ENCODE results near the gene SH2D2A. TPM values are rescaled to one million over a fixed set of nuclear protein-coding genes. Genes with fewer than 3 reads are reported as not detected.

SH2D2A gene
- total RNA-seq, 1 donor from 2014 or later: 3.5 TPM

GRCh38 chr1:156844102-156844501 lies 27.5 kb upstream of the SH2D2A start:
- intact Hi-C loops (cut with DNase I): no loop called here
- no peak for DNase-seq
- Histone ChIP-seq H3K9me3 (no peaks in the 10 kb centered on the region), H3K27ac (no peak overlapping the region), H3K36me3 (no peaks in the 10 kb centered on the region), H3K4me3 (no peak overlapping the region), H3K4me1 (peaks cover 12% of the 10 kb centered on the region), H3K27me3 (ENCODE audit: low read depth) (peaks cover 86% of the 10 kb centered on the region)
- ATAC-seq: no peak
- no peak for TF ChIP-seq CTCF (IDR thresholded peaks at IDR 0.05)

GRCh38 chr1:156842618-156843300 lies 26.1 kb upstream of the SH2D2A start:
- Histone ChIP-seq H3K9me3 (no peaks in the 10 kb centered on the region), H3K36me3 (no peaks in the 10 kb centered on the region), H3K27ac (no peak overlapping the region), H3K27me3 (ENCODE audit: low read depth) (peaks cover 86% of the 10 kb centered on the region), H3K4me1 (peaks cover 12% of the 10 kb centered on the region), H3K4me3 (no peak overlapping the region)
- no peak for DNase-seq
- no peak for TF ChIP-seq CTCF (IDR thresholded peaks at IDR 0.05)
- ATAC-seq: no peak
- intact Hi-C loops (cut with DNase I): no loop called here

GRCh38 chr1:156841295-156841855 lies 24.7 kb upstream of the SH2D2A start:
- TF ChIP-seq CTCF (IDR thresholded peaks at IDR 0.05): no peak
- no peak for DNase-seq
- peaks cover 12% of the 10 kb centered on the region for H3K4me1 ChIP-seq
- intact Hi-C loops (cut with DNase I): no loop called here
- H3K4me3 ChIP-seq: no peak overlapping the region
- H3K36me3 ChIP-seq: no peaks in the 10 kb centered on the region
- H3K27ac ChIP-seq: no peak overlapping the region
- H3K9me3 ChIP-seq: no peaks in the 10 kb centered on the region
- H3K27me3 ChIP-seq (ENCODE audit: low read depth): peaks cover 79% of the 10 kb centered on the region
- ATAC-seq: no peak

GRCh38 chr1:156840898-156841279 lies 24.2 kb upstream of the SH2D2A start:
- intact Hi-C loops (cut with DNase I): no loop called here
- H3K4me3 ChIP-seq: no peak overlapping the region
- no peak for TF ChIP-seq CTCF (IDR thresholded peaks at IDR 0.05)
- no peak overlapping the region for H3K27ac ChIP-seq
- peaks cover 12% of the 10 kb centered on the region for H3K4me1 ChIP-seq
- no peak for ATAC-seq
- no peaks in the 10 kb centered on the region for H3K9me3 ChIP-seq
- DNase-seq: no peak
- H3K36me3 ChIP-seq: no peaks in the 10 kb centered on the region
- peaks cover 75% of the 10 kb centered on the region for H3K27me3 ChIP-seq (ENCODE audit: low read depth)

GRCh38 chr1:156840186-156840897 lies 23.7 kb upstream of the SH2D2A start:
- ATAC-seq: no peak
- Histone ChIP-seq H3K27ac (no peak overlapping the region), H3K36me3 (no peaks in the 10 kb centered on the region), H3K4me1 (peaks cover 9% of the 10 kb centered on the region), H3K27me3 (ENCODE audit: low read depth) (peaks cover 69% of the 10 kb centered on the region), H3K9me3 (no peaks in the 10 kb centered on the region), H3K4me3 (no peak overlapping the region)
- DNase-seq: no peak
- intact Hi-C loops (cut with DNase I): no loop called here
- TF ChIP-seq CTCF (IDR thresholded peaks at IDR 0.05): no peak
